PFSK-1 (cell line): ENCODE measurements around the gene PLEKHH3.

Source experiments
- POLR2AphosphoS5 ChIP-seq: IDR thresholded peaks from 2 replicates; pipeline ENCODE4 v1.6.1; 2012; ENCODE audit warnings: low read depth, mild to moderate bottlenecking, control low read depth, low read length, moderate library complexity
- TAF1 ChIP-seq: IDR thresholded peaks from 2 replicates; pipeline ENCODE4 v1.6.1; 2012; ENCODE audit warnings: low read length, control low read depth, borderline replicate concordance; ENCODE audit not compliant: insufficient read depth

GRCh38 chr17:42674755-42675347 is 1.9 kb downstream of the PLEKHH3 start:
- no peak for TF ChIP-seq POLR2AphosphoS5
- TF ChIP-seq TAF1, result no peak
